ENCODE data around the gene CDK5.
A peak's percentile ranks its signal among the peaks of the same experiment; 100 is the strongest.
"Not testable (repeated sequence)": the region's sequence is repeated elsewhere in the genome, so short reads cannot be mapped to it uniquely, and the experiment has no call there.

CDK5 gene

DNA sequence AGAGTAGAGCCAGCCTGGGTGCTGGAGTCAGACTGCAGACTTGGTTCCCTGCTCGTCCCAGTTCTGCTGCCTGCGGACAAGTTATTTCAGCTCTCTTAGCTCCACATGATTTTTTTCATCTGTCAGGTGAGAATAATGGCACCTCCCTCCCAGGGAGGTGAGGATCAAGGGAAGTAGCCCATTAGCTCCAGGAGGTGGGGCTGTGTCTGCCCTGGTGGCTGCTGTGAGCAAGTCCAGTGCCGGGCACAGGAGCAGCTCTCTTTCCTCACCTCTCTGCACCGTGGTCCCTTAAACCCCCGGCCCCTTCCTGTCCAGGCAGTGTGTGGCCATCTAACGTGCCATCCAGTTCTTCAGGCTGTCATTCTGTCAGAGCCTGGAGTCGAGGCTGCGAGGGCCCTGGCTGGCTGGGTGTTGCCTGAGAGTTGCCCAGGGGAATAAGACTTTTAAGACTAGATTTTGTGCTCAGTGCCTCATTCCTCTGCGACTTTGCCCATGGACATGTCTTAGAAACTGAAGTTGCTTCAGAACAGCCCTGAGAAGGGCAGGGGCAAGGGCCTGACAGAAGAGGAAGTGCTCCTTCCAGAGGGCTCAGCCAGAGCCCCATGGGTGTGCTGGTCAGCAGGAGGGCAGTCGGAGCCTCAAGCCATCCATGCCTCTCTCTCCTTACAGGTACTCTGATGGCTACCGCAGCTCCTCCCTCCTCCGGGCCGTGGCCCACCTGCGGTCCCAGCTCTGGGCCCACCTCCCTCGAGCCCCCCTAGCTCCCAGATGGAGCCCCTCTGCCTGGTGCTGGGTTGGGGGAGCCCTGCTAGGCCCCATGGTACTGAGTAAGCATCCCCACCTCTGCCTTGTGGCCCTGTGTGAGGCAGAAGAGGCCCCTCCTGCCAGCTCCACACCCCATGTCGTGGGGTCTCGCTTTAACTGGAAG, 24.5 kb downstream of the CDK5 start:
- DNase-seq, result no peak

DNA sequence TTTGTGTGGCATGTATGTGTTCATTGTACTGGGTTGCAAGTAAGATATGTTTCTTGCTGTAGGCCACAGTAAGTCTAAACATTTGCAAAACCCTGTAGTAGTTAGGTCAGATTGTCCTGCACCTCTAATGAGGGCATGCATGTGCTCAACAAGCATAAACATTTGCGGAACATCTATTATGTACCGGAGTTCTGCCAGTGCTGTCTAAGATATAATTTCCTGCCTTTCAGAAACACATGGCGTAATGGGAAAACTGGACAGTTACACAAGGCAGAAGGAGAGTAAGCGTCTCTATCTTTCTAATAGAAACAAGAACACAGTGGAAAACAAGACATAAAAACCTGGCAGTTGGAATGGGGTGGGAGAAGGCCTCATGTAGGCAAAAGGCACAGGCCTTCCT, 26.7 kb downstream of the CDK5 start:
- DNase-seq, result no peak

DNA sequence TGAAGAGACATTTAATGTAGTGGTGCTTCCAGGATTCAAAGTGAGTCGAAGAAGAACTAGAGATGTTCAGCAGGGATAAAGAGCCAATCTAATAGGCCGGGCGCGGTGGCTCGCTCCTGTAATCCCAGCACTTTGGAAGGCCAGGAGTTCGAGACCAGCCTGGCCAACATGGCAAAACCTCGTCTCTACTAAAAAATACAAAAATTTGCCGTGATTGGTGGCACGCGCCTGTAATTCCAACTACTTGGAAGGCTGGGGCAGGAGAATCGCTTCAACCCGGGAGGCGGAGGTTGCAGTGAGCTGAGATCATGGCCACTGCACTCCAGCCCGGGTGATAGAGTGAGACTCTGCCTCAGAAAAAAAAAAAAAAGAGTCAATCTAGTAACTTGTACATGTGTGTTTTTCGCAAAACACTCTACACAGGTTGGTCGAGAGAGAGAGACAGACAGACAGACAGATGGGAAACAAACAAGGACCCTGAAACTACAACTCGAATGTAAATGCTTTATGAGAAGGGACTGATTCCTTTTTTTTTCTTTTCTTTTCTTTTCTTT, 28.7 kb downstream of the CDK5 start:
- no peak for DNase-seq

DNA sequence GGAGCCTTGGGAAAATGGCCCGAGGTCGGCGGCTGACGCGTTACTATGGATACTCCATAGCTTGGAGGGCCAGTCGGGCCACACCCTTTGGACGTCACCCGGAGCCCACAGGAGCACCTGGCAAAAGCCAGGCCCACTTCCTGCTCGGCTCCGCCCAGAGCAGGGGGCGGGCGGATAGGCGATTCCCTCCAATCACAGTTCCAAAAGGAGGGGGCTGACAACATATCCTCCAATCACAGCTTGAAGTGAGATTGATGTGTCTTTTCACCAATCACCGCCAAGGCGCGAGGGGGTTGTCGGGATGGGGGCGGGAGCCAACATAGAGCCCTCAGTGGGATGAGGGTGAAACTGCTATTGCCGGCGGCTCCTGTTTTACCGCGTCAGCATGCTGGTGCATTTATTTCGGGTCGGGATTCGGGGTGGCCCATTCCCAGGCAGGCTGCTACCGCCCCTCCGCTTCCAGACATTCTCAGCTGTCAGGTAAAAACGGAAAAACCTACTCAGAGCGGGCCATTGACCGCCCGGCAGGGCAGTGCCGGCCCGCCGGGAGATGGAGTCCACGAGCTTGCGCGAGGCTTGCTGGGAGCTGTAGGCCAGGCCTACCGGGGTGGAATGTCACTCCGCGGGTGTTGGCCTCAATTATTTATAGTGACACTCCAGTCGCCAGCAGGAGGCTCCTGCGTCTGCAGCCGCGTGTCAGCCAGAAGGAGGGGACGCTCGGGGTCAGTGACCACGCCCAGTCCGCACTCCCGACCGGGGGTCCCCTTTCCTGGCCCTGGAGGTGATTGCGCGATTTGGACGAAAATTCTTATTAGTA, 29.4 kb downstream of the CDK5 start, which contains the start of gene ABCB8:
Gene ABCB8 (plus strand): TSS at position 320 of the 817 bp plus-strand sequence. CDS start 66 bp downstream, at position 386.
- DNase-seq, result peak; percentile 100

DNA sequence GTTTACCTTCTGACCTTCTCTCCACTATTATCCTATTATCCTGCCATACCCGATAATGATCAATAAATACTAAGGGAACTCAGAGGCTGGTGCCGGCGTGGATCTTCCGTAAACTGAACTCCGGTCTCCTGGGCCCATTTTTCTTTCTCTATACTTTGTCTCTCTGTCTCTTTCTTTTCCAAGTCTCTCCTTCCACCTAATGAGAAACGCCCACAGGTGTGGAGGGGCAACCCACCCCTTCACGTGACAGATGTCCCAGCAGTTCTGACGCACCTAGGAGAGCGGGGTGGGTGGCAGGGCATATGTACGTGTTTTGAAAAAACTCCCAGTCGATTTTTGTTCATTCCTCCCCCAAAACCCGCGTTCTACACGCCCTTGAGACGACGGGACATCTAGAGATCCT, 30.0 kb downstream of the CDK5 start:
- not testable (repeated sequence) for DNase-seq

DNA sequence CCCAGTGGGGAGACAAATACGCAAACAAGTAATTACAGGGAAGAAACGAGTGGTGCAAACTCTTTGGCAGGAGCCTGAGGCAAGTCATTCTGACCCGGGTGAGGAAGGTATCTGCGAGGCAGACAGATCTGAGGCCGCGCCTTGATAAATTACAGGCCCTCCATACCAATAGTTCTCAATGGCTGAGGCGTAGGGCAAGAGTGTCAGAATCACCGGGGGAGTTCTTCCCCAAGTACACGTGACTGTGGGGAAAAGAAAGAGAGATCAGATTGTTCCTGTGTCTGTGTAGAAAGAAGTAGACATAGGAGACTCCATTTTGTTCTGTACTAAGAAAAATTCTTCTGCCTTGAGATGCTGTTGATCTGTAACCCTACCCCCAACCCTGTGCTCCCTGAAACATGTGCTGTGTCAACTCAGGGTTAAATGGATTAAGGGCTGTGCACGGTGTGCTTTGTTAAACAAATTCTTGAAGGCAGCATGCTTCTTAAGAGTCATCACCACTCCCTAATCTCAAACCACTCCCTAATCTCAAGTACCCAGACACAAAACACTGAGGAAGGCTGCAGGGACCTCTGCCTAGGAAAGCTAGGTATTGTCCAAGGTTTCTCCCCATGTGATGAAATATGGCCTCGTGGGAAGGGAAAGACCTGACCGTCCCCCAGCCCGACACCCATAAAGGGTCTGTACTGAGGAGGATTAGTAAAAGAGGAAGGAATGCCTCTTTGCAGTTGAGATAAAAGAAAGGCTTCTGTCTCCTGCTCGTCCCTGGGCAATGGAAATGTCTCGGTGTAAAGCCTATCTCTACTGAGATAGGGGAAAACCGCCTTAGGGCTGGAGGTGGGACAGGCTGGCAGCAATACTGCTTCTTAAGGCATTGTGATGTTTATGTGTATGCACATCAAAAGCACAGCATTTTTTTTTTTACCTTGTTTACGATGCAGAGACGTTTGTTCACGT, 30.6 kb downstream of the CDK5 start:
- peak; percentile 56 for DNase-seq

DNA sequence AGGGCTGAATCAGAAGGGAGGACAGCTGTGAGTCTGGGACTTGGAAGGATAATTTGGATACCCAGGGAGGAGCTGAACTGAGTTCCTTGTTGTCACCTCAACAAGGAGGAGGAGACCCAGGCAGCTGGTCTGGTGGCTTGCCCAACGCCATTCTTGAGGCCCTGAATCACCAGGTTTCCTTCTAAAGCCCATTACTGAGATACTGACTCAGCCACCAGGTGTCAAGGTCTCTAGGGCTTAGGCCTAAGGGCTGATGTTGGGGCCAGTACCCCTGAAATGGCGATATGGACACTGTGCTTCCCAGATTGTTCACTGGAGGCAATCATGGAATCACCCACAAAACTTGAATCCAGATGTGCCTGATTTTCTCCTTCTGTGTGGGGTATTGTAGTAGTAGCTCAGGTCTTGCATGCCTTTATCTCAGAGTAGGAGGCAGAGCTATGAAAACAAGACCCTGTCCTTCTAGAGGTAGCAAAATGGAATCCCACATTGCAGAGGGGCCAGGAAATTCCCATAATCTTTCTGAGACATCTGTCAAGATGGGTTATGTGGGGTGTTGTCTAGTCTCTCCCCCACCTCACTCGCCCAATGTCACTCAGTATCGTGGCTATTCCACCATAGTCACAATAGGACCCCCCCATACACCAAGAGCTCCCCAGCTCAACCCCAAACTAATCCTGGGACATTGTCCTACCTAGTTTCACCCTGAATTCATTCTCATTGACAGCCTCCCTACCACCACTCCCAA, 31.6 kb downstream of the CDK5 start:
- no peak for DNase-seq

DNA sequence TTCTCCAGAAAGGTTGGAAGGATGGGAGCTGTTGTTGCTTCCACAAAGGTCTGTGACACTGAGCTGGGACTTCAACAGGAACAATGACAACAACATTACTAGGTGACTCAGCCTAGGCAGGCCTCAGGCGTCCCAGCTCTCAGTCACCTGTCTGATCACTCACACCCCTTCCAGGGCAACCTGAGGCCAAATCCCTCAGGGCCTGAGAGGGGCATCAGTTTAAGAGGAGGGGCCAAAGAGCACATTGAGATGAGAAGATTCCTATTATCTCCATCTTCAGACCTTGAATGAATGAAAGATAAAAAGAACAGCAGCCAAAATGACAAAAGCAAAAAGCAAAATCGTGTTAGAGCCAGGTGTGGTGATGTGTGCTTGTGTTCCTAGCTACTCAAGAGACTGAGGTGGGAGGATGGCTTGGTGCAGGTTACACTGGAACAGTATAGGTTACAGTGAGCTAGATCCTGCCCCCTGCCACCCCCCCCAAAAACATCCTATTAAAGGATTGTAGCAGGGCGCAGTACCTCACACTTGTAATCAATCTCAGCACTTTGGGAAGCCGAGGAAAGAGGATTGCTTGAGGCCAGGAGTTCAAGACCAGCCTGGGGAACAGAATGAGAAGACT, 33.2 kb downstream of the CDK5 start, which contains the start of gene ATG9B:
Gene ATG9B (minus strand): TSS at position 60 of the 622 bp plus-strand sequence. CDS start 71 bp downstream, outside the sequence.
- peak; percentile 87 for DNase-seq

DNA sequence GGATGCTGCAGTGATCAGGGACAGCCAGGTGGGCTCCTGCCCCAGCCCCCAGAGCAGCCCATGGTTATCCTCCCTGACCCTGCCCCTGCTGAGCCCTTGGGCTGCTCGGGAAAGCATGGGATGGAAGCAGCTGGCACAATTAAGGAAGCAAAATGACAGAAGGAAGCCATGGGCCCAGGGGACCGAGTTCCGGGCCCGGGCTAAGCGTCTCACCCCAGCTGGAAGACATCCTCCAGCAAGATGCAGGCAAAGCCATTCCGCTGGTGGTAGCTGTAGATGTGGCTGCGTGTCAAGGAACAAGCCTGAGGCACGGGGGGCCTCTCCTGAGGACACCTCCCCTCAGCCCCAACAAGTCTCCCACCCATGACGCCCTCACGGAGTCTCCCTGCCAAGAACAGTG, 34.5 kb downstream of the CDK5 start:
- no peak for DNase-seq

DNA sequence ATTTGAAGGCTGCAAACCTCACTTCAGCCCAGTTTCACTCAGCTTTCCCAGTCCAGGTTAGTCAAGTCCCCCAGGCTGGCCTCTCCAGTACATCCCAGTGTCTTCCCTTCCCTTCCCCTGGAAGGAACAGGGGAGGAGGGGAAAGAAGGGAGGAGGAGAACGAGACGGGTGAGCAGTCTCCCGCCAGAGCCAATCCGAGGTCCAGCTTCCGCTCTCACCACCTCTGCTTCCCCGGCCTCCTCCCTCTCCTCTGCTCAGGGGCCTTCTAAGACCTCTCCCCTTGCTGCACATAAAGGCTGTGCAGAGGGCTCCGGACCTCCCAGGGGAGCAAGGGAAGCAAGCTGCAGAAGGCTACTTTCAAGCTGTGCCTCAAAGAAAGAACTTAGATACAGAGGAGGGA, 37.5 kb downstream of the CDK5 start:
- no peak for DNase-seq

DNA sequence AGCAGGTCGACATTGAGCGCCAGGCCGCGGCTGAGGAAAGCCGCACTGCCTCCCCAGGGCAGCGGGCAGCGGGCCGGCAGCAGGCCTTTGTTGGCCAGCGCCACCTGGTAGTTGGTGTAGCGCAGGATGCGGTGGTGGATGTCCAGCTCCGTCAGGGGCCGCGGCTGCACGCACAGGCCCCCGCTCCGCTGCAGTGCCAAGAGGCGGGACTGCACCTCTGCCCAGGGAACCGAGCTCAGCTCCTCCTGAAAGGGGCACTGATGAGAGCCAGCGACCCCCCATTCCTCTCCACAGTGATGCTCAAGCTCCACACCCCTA, 38.6 kb downstream of the CDK5 start:
- no peak for DNase-seq

DNA sequence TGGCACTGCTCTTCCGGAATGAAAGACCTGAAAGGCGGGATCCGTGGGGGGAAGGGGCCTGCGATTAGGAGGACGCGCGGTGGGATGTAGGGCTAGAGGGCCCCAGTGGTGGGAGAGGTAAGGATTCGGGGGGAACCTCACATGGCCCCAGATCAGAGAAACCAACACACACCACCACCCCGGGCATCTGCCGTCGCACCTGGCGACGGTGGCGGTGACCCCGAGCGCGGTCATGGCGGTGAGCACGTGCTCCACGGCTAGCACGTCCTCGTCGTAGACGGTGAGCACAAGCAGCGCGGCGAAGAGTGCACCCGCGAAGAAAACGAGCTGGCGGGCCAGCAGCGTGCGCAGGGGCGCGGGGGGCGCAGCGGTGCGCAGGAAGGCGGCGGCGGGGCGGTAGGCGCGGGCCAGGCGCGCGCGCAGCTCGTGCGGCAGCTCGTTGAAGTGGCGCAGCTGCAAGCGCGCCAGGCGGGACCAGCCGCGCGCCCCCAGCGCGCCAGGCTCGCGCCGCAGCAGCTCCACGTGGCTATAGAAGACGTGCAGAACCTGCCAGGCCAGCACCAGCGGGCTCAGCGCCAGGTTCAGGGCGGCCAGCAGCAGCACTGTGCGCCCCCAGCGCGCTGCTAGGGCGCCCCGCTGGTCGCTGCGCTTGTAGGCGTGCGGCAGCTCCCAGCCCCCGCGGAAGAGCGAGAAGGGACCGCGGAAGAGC, 39.1 kb downstream of the CDK5 start:
- DNase-seq, result peak; percentile 93

DNA sequence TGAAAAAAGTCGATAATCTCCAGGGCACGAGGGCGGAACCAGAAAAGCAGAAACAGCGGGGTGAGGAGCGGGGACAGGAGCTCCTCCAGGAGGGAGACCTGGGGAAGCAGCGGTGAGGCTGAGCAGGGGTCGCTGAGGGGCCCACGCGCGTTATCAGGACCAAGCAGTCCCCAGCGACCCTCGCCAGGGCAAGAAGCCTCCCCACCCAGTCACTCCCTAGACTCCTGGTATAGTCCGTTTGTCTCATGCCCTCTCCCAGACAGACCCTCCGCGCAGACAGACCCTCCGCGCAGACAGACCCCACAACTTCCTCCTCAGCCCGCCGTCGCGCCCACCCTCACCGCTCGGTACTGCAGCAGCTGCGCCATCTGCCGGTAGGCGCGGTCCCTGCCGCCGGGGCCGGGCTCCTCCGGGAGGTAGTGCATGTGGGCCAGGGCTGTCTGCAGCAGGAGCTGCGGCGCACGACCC, 39.7 kb downstream of the CDK5 start:
- DNase-seq, result peak; percentile 92

DNA sequence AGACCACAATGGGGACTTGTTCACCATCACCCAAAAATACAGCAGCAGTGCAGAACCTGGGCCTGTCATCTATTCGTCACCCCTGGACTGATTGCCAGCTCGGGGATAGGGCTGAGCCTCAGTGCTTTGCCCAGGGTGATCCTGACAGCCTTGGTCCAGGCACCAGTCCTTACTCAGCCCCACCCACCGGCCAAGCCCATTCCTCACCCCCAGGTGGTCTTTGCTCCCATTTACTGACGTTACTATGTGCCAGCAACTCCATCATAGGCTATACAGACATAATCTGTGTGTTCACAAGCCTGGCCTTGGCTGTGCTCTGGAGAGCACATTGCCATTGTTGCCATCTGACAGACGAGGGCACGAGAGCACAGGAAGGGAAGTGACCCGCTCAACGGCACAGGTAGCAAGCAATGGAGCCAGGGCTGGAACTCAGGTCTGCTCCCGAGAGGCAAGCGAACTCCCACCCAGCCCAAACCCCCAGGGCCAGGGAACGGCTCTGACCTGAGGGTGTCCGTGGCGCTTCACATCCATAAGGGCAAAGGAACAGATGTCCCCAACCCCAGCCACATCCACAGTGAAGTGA, 40.2 kb downstream of the CDK5 start:
- peak; percentile 77 for DNase-seq

DNA sequence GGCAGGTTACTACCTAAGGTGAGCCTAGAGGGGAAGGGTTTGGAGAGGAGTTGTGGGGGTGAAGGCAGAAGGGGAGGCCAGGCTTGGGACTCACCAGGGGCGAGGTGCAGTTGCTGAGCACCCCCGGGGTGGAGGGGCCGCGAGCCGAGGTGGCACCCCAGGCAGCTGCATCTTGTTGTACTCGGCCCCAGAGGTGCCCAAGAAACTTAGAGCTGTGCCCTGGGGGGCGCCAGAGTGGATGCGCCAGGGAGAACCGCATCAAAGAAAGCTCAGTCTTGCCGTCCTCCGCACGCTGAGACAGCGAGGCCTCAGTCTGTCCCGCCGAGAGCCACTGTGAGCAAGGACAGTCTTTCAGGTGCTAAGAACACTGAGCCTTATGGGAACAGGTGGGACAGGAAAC, 40.8 kb downstream of the CDK5 start:
- DNase-seq, result no peak

DNA sequence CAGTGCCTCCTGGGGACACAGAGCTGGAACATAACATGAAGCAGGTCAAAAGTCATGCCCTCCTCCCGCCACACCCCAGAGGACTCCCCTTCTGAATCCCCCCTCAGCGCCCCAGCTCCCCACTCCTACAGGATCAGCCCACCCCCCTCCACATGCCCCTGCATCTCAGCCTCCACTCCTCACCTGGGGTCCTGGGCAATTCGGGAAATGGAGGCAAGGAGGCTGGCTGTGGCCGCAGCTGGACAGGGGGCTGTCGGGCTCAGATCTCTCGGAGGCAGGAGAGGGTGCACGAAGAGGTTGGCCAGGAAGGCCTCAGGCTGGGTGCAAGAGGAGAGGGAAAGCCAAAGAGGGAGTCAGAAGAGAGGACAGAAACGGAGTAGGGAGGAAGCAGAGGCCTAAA, 41.2 kb downstream of the CDK5 start:
- no peak for DNase-seq

DNA sequence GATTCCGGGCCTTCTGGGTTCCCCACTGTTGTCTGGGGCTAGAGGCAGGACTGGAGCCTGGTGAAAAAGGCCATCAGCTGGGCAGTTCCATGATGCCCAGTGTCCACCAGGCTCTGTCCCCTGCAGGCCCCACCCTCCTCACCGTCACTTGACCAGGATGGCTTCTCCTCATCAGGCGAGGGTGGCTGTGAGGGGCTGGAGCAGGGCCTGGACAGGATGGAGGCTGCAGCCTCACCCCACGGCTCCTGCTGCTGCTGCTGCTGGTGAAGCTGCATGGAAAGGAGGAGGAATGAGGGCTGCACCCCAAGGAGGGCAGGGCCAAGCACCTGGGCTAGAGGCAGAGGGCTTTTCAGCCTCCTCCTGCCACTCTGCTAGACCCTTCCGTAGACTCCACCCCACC, 41.7 kb downstream of the CDK5 start:
- DNase-seq, result no peak

DNA sequence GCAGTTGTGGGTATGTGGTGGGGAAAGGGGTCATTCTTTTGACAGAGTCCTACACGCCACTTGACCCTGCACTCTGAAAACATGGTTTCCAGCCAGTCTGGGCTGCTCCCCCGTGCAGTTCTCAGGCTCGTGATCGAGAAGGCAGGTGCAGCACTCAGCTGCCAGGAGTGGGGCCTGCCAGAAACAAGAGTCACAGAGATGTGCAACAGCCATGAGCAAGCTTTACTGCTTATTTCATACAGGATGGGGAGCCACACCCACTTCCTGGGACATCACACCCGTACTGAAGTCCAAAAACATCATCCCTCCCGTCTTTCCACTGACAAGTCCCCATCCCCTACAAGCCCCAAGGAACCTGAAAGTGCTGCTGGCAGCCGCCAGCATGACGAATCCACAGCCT, 42.7 kb downstream of the CDK5 start:
- no peak for DNase-seq

DNA sequence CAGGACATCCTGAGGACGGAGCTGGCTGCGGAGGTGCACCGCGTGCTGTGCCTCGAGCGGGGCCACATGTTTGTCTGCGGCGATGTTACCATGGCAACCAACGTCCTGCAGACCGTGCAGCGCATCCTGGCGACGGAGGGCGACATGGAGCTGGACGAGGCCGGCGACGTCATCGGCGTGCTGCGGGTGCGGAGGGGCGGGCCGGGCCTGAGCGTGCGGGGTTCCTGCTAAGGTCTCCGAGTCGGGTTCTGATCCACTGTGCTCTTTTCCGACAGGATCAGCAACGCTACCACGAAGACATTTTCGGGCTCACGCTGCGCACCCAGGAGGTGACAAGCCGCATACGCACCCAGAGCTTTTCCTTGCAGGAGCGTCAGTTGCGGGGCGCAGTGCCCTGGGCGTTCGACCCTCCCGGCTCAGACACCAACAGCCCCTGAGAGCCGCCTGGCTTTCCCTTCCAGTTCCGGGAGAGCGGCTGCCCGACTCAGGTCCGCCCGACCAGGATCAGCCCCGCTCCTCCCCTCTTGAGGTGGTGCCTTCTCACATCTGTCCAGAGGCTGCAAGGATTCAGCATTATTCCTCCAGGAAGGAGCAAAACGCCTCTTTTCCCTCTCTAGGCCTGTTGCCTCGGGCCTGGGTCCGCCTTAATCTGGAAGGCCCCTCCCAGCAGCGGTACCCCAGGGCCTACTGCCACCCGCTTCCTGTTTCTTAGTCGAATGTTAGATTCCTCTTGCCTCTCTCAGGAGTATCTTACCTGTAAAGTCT, 43.8 kb downstream of the CDK5 start:
- DNase-seq, result no peak
